Activated CD4-positive, alpha-beta memory T cell treated with anti-CD3 and anti-CD28 coated beads for 36 hours (primary cell): ENCODE measurements around the gene ZNF546. TPM values are rescaled to one million over a fixed set of nuclear protein-coding genes. Genes with fewer than 3 reads are reported as not detected.
"Not testable (repeated sequence)": the region's sequence is repeated elsewhere in the genome, so short reads cannot be mapped to it uniquely, and the experiment has no call there.

Experiments
- CTCF ChIA-PET: fragments of 350-600 bp; sonication (Branson Sonifier 250); formaldehyde crosslinking; loops from one replicate; lab custom pipeline; 2021; ENCODE audit warnings: antibody characterized with exemption, inconsistent platforms; lab: Charles Lee
- POLR2A ChIA-PET: fragments of 350-600 bp; sonication (Branson Sonifier 250); formaldehyde crosslinking; loops from one replicate; lab custom pipeline; 2021; ENCODE audit warnings: antibody characterized with exemption; lab: Charles Lee
- DNase-seq: peaks from one replicate; pipeline ENCODE4 v3.0.0-alpha.2; 2020
- H3K27ac Mint-ChIP-seq: one replicate; pipeline ENCODE4 v1.8.0; 2021; ENCODE audit warnings: mixed read lengths
- H3K27me3 Mint-ChIP-seq: one replicate; pipeline ENCODE4 v1.8.0; 2021; ENCODE audit warnings: mixed read lengths
- H3K36me3 Mint-ChIP-seq: one replicate; pipeline ENCODE4 v1.8.0; 2021; ENCODE audit warnings: mixed read lengths
- H3K4me1 Mint-ChIP-seq: one replicate; pipeline ENCODE4 v1.8.0; 2021; ENCODE audit warnings: low read depth, mixed read lengths
- H3K4me3 Mint-ChIP-seq: one replicate; pipeline ENCODE4 v1.8.0; 2021; ENCODE audit warnings: mild to moderate bottlenecking, mixed read lengths
- H3K9me3 Mint-ChIP-seq: one replicate; pipeline ENCODE4 v1.8.0; 2021; ENCODE audit warnings: mixed read lengths
- intact Hi-C: fragments of 100-400 bp; cut with micrococcal nuclease; formaldehyde crosslinking; loops from one replicate; pipeline ENCODE4 v1.15.1; 2023
- total RNA-seq, 2 experiments: library from RNA; stranded (reverse); gene quantifications; one replicate each; pipeline ENCODE4 v1.2.3, GENCODE V29; 2021

The ZNF546 gene
- total RNA-seq, result 1 to 10 TPM; 4.2 to 5.5 TPM

DNA sequence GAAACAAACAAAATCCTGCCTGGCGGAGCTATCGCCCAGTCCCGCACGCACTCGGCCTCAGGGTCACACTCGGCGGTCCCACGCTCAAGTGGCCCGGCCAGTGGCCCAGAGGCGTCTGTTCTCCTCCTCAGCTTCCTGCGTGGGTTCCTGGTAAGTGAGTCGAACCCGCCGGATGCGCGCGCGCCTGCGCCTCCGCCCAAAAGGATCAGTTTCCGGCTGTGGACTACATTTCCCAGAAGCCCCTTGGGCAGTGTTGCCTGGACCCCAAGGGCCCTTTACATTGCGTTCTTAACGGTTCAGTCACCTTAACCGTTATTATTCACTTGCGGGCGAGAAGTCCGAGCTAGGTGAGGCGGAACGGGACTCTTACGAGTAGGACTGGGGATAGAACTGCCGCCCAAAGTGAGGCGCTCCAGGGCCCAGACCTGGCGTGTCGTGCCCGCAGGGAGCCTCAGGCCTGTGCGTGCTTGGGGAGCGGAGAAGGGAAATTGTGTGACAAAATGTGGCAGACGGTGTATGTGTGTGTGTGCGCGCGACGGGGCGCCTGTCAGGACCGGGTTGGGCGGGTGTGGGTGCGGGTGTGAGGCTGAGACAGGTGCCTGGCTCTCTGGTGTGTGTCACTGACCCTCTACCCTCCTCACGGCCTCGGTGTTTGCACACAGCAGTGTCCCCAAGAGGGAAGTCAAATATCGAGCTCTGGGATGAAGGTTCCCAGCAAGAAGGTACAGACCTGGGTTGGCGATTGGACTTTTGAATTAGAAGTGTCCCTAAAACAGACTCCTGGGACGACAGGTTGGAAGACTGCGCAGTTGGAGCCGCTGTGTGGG, at the start of gene ZNF546:
ZNF546 (plus strand) TSS at position 250 of the 827 bp plus-strand sequence. CDS start 1,267 bp downstream, outside the sequence.
- POLR2A ChIA-PET, result interaction anchor here (0.8 to 2.5 kb wide), 6 partner anchors 26 to 194 kb away, joined by 3 to 31 read pairs (median 4); partner anchors contain the start of genes PSMC4 and ZNF780A
- Mint-ChIP-seq H3K27ac (peak within 1 kb of the TSS; percentile 95), H3K9me3 (peaks cover 21% of the 10 kb centered on the region), H3K4me1 (peaks cover 36% of the 10 kb centered on the region), H3K36me3 (peaks cover 28% of the 10 kb centered on the region), H3K27me3 (no peaks in the 10 kb centered on the region), H3K4me3 (peak within 1 kb of the TSS; percentile 98)
- intact Hi-C loops, result loop anchor here (1.0 to 10.0 kb wide), 5 partner anchors 26 to 322 kb away; partner anchors contain the start of genes AKT2, PSMC4 and ZNF780A
- CTCF ChIA-PET, result interaction anchor here (0.6 to 2.9 kb wide), 2 partner anchors 27 to 153 kb away, joined by 5 to 17 read pairs; partner anchors contain the start of gene PSMC4
- DNase-seq, result peak; percentile 95

DNA sequence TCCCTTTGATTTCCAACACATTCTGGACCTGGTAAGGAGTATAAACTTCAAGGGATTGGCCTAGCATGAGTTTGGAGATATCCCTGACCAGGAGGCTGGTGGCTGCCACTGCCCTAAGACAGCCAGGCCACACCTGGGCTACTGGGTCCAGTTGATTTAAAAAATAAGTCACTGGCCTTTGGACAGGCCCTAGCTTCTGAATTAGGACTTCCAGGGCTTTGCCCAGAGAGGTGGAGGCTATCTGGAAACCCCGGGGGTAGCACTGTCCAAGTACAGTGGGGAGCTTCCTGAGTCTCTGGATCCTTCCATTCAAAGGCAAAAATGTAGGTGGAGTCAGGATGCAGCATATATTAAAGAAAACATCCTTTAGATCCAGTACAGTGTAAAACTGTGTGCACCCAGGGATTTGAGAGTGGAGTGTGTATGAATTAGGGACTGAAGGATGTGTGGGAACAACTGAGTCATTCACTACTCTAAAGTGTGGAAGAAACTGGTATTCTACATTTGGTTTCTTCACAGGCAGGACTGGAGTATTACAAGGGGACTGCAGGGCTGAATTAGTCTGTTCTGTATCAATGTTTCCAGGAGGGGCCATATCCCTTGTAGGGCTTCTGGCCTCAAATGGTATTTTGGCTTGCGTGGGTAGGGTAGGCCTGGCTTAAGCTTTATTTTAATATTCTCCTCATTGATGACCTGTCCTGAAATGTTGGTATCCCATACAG, 47.7 kb upstream of the ZNF546 start:
- Mint-ChIP-seq H3K4me3 (no peak overlapping the region), H3K4me1 (peaks cover 75% of the 10 kb centered on the region), H3K27ac (peak overlapping the region; percentile 67), H3K27me3 (no peaks in the 10 kb centered on the region), H3K36me3 (peaks cover 13% of the 10 kb centered on the region), H3K9me3 (no peaks in the 10 kb centered on the region)
- intact Hi-C loops, result no loop called here
- no peak for DNase-seq
- ChIA-PET POLR2A (no interaction called here), CTCF (interaction anchor here (0.7 to 2.4 kb wide), 2 partner anchors 13 to 21 kb away, joined by 3 to 9 read pairs; partner anchors contain the start of gene PSMC4)

DNA sequence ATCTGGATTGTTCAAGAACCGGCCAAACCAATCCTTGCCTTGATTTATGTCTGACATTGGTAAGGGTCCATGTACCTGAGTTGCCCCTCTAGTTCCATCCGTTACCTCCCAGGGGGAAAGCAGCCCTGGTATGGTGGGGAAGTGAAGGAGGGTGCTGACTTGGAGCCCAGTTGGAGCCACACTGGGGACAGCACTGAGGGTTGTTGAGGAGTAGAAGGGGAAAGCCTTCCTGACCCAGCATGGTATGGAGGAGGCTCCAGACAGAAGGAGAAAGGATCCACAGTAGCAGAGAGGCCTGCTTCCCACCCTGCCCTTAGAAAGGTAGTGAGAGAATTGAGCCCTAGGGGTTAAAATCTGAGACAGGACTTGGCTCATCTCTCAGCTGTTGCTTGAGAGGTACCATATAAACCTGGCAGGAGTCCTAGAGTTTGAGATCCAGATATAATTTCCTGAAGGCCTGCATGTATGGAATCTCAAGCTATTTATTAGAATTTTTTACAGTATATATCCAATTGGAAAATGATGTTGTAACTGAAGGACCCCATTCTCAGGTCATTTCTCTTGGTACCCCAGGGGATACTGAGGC, 45.7 kb upstream of the ZNF546 start:
- H3K9me3 Mint-ChIP-seq, result no peaks in the 10 kb centered on the region
- peaks cover 74% of the 10 kb centered on the region for H3K4me1 Mint-ChIP-seq
- H3K4me3 Mint-ChIP-seq, result no peak overlapping the region
- DNase-seq, result no peak
- peaks cover 13% of the 10 kb centered on the region for H3K36me3 Mint-ChIP-seq
- intact Hi-C loops, result no loop called here
- peak overlapping the region; percentile 89 for H3K27ac Mint-ChIP-seq
- H3K27me3 Mint-ChIP-seq, result no peaks in the 10 kb centered on the region
- POLR2A ChIA-PET, result interaction anchor here (1.5 kb wide), 1 partner anchor 19 kb away, joined by 5 read pairs; the partner anchor contains the start of gene PSMC4
- CTCF ChIA-PET, result interaction anchor here (0.6 to 1.2 kb wide), 3 partner anchors 13 to 483 kb away, joined by 3 to 6 read pairs (median 4); partner anchors contain the start of gene PSMC4

DNA sequence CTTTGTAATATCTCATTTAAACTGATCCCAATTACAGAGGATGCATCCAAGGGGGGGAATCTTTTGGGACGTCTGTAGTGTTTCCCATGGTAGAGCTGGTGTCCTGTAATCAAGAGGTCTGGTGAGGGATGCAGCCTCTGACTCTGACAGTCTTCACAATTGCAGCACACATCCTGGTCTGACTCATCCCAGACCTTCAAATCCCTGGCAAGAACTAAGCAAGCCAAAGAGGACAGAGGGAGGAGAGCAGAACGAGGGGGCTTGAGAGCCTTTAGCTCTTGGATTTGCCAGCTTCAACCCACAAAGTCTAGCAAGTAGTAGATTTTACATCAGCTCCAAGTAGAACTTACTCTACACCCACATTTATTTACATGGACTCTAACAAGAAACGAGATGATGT, 45.2 kb upstream of the ZNF546 start:
- no peaks in the 10 kb centered on the region for H3K9me3 Mint-ChIP-seq
- no peak overlapping the region for H3K4me3 Mint-ChIP-seq
- no peak for DNase-seq
- ChIA-PET CTCF (interaction anchor here (0.6 to 1.2 kb wide), 3 partner anchors 14 to 482 kb away, joined by 3 to 6 read pairs (median 4); partner anchors contain the start of gene PSMC4), POLR2A (interaction anchor here (1.5 kb wide), 1 partner anchor 19 kb away, joined by 5 read pairs; the partner anchor contains the start of gene PSMC4)
- peak overlapping the region; percentile 89 for H3K27ac Mint-ChIP-seq
- peaks cover 71% of the 10 kb centered on the region for H3K4me1 Mint-ChIP-seq
- intact Hi-C loops, result loop anchor here (2.0 kb wide), 1 partner anchor 19 kb away; the partner anchor contains the start of gene PSMC4
- H3K36me3 Mint-ChIP-seq, result peaks cover 13% of the 10 kb centered on the region
- H3K27me3 Mint-ChIP-seq, result no peaks in the 10 kb centered on the region

DNA sequence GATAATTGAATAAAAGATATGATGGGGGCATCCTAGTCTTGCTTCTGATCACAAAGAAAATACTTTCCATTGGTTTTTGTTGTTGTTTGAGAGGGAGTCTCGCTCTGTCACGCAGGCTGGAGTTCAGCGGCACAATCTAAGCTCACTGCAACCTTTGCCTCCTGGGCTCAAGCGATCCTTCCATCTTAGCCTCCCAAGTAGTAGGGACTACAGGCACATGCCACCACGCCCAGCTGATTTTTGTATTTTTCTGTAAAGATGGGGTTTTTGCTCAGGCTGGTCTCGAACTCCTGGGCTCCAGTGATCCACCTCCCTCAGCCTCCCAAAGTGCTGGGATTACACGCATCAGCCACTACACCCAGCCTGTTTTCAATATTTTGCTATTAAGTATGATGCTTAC, 42.9 kb upstream of the ZNF546 start:
- H3K36me3 Mint-ChIP-seq, result peaks cover 9% of the 10 kb centered on the region
- no peaks in the 10 kb centered on the region for H3K27me3 Mint-ChIP-seq
- DNase-seq, result no peak
- H3K4me3 Mint-ChIP-seq, result no peak overlapping the region
- CTCF ChIA-PET, result interaction anchor here (0.9 to 1.9 kb wide), 3 partner anchors 12 to 59 kb away, joined by 3 to 12 read pairs (median 4); partner anchors contain the start of gene PSMC4
- POLR2A ChIA-PET, result interaction anchor here (1.8 kb wide), 1 partner anchor 16 kb away, joined by 14 read pairs; the partner anchor contains the start of gene PSMC4
- no peaks in the 10 kb centered on the region for H3K9me3 Mint-ChIP-seq
- intact Hi-C loops, result loop anchor here (1.0 to 2.0 kb wide), 2 partner anchors 10 to 17 kb away; partner anchors contain the start of gene PSMC4
- H3K27ac Mint-ChIP-seq, result peak overlapping the region; percentile 89
- H3K4me1 Mint-ChIP-seq, result peaks cover 62% of the 10 kb centered on the region

DNA sequence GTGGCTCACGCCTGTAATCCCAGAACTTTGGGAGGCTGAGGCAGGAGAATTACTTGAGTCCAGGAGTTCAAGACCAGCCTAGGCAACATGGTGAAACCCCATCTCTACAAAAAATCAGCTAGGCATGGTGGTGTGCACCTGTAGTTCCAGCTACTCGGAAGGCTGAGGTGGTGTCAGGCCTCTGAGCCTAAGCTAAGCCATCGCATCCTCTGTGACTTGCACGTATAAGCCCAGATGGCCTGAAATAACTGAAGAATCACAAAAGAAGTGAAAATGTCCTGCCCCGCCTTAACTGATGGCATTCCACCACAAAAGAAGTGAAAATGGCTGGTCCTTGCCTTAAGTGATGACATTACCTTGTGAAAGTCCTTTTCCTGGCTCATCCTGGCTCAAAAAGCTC, 39.0 kb upstream of the ZNF546 start:
- H3K27me3 Mint-ChIP-seq, H3K36me3 Mint-ChIP-seq, intact Hi-C loops, H3K9me3 Mint-ChIP-seq, H3K4me3 Mint-ChIP-seq, POLR2A ChIA-PET: not testable (repeated sequence)
- peaks cover 46% of the 10 kb centered on the region for H3K4me1 Mint-ChIP-seq
- CTCF ChIA-PET, result interaction anchor here (1.0 kb wide), 1 partner anchor 13 kb away, joined by 6 read pairs; the partner anchor contains the start of gene PSMC4
- peak overlapping the region; percentile 76 for H3K27ac Mint-ChIP-seq
- DNase-seq, result peak; percentile 6

DNA sequence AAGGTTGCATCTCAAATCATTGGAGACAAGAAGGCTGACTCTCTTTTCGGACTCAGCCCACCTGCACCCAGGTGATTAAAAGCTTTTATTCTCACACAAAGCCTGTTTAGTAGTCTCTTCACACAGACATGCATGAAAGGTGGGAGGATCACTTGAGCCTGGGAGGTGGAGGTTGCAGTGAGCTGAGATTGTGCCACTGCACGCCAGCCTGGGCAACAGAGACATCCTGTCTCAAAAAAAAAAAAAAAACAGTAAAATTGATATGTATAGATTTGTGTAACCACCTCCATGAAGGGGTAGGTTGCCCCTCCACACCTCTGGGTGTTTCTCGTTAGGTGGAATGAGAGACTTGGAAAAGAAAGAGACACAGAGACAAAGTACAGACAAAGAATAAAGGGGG, 37.9 kb upstream of the ZNF546 start:
- H3K9me3 Mint-ChIP-seq, H3K36me3 Mint-ChIP-seq, DNase-seq, POLR2A ChIA-PET, intact Hi-C loops, H3K27me3 Mint-ChIP-seq, CTCF ChIA-PET: not testable (repeated sequence)
- H3K4me1 Mint-ChIP-seq, result peaks cover 47% of the 10 kb centered on the region
- peak overlapping the region; percentile 24 for H3K4me3 Mint-ChIP-seq
- peak overlapping the region; percentile 89 for H3K27ac Mint-ChIP-seq

DNA sequence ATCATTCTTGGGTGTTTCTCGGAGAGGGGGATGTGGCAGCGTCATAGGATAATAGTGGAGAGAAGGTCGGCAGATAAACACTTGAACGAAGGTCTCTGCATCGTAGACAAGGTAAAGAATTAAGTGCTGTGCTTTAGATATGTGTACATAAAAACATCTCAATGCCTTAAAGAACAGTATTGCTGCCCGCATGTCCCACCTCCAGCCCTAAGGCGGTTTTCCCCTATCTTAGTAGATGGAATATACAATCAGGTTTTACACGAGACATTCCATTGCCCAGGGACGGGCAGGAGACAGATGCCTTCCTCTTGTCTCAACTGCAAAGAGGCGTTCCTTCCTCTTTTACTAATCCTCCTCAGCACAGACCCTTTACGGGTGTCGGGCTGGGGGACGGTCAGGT, 37.5 kb upstream of the ZNF546 start:
- H3K9me3 Mint-ChIP-seq, CTCF ChIA-PET, intact Hi-C loops, H3K27me3 Mint-ChIP-seq, DNase-seq, POLR2A ChIA-PET, H3K36me3 Mint-ChIP-seq: not testable (repeated sequence)
- H3K4me1 Mint-ChIP-seq, result peaks cover 45% of the 10 kb centered on the region
- H3K27ac Mint-ChIP-seq, result peak overlapping the region; percentile 89
- peak overlapping the region; percentile 24 for H3K4me3 Mint-ChIP-seq

DNA sequence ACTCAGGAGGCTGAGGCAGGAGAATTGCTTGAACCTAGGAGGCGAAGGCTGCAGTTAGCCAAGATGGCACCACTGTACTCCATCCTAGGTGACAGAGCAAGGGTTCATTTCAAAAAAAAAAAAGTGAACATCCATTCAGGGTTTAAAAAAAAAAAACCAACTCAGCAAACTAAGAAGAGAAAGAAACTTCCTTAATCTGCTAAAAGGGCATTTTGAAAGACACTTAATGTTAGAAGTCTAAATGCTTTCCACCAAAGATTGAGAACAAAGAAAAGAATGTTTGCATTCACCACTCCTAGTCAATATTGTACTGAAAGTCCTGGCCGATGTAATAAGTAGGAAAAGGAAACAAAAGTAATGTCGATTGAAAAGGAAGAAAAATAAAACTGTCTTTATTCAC, 33.0 kb upstream of the ZNF546 start:
- Mint-ChIP-seq H3K4me3 (no peak overlapping the region), H3K4me1 (peaks cover 45% of the 10 kb centered on the region), H3K27ac (peak overlapping the region; percentile 26), H3K27me3 (no peaks in the 10 kb centered on the region), H3K9me3 (no peaks in the 10 kb centered on the region), H3K36me3 (peaks cover 3% of the 10 kb centered on the region)
- ChIA-PET CTCF (no interaction called here), POLR2A (no interaction called here)
- intact Hi-C loops, result no loop called here
- DNase-seq, result no peak

DNA sequence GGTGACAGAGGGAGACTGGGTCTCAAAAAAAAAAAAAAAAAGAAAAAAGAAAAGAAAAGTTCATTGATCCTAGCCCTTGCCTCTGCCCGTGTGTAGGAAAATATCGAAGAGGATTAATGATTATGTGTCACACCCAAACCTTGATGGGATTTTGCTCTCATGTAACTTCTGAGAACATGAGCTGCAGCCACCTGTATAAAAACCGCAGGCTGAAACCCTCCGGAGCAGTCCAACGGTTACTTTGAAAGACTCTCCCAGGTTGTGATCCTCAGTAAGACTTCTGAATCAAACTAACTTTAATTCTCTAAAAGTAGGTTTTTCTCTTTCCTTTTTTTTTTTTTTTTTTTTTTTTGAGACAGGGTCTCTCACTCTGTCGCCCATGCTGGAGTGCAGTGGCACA, 30.2 kb upstream of the ZNF546 start:
- Mint-ChIP-seq H3K27ac (no peak overlapping the region), H3K9me3 (no peaks in the 10 kb centered on the region), H3K4me3 (no peak overlapping the region), H3K27me3 (no peaks in the 10 kb centered on the region), H3K36me3 (peaks cover 11% of the 10 kb centered on the region), H3K4me1 (peaks cover 43% of the 10 kb centered on the region)
- POLR2A ChIA-PET, result no interaction called here
- CTCF ChIA-PET, result no interaction called here
- intact Hi-C loops, result no loop called here
- DNase-seq, result no peak

DNA sequence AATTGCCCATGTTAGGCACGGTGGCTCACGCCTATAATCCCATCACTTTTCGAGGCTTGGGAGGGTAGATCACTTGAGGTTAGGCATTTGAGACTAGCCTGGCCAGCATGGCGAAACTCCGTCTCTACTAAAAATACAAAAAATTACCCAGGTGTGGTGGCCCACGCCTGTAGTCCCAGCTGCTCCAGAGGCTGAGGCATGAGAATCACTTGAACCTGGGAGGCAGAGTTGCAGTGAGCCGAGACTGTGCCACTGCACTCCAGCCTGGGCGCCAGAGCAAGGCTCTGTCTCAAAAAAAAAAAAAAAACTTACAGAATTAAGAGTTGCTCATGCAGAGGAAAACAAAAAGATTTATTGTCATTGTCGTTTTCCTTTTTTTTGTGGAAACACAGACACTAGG, 29.3 kb upstream of the ZNF546 start:
- ChIA-PET POLR2A (no interaction called here), CTCF (no interaction called here)
- peaks cover 15% of the 10 kb centered on the region for H3K36me3 Mint-ChIP-seq
- intact Hi-C loops, result no loop called here
- H3K4me1 Mint-ChIP-seq, result peaks cover 52% of the 10 kb centered on the region
- DNase-seq, result no peak
- H3K27ac Mint-ChIP-seq, result peak overlapping the region; percentile 98
- no peak overlapping the region for H3K4me3 Mint-ChIP-seq
- H3K9me3 Mint-ChIP-seq, result no peaks in the 10 kb centered on the region
- H3K27me3 Mint-ChIP-seq, result no peaks in the 10 kb centered on the region
